Endothelial cell of umbilical vein (primary cell): ENCODE results near the gene PDE6B. TPM values are rescaled to one million over a fixed set of nuclear protein-coding genes. Genes with fewer than 3 reads are reported as not detected.
A peak's percentile ranks its signal among the peaks of the same experiment; 100 is the strongest.

Experiments used
- BruUV-seq: library from RNA; stranded (reverse); fragments of 400-500 nt; replicated peaks from 2 replicates; lab custom pipeline; 2021; lab: Mats Ljungman, UMichigan
- CTCF ChIA-PET: fragments of 300-600, 350-600 bp; sonication (Branson Sonifier 250); formaldehyde crosslinking; loops from one replicate; lab custom pipeline; 2021; ENCODE audit warnings: antibody characterized with exemption, inconsistent platforms; lab: Charles Lee
- POLR2A ChIA-PET: fragments of 300-600, 350-600 bp; sonication (Branson Sonifier 250); formaldehyde crosslinking; loops from one replicate; lab custom pipeline; 2021; ENCODE audit warnings: antibody characterized with exemption, inconsistent platforms; lab: Charles Lee
- DNase-seq: peaks from one replicate; pipeline ENCODE4 v3.0.0-alpha.2; 2011; ENCODE audit warnings: low read depth, low spot score
- FAIRE-seq: peaks from 2 replicates; lab custom pipeline; 2011; peaks lifted over from hg19 to GRCh38; lab: Jason Lieb, UNC
- H2AFZ ChIP-seq: 2 replicates; pipeline ENCODE4 v1.6.0; 2012; ENCODE audit warnings: low read depth, low read length, control low read depth, inconsistent platforms
- H3K27ac ChIP-seq: 2 replicates; pipeline ENCODE4 v1.5.1; 2011; ENCODE audit warnings: low read depth, mild to moderate bottlenecking, control low read depth, low read length, moderate library complexity; ENCODE audit not compliant: insufficient read depth
- H3K27me3 ChIP-seq, 2 experiments: 2 replicates each; pipeline versions ENCODE4 v1.6.0 to v1.6.1; 2011; ENCODE audit warnings: low read length in 2 of 2, mixed read lengths in 1 of 2; ENCODE audit not compliant: control insufficient read depth in 2 of 2, insufficient read depth in 2 of 2
- H3K36me3 ChIP-seq, 2 experiments: 2 replicates in 1 of 2; 3 replicates in 1 of 2; pipeline ENCODE4 v1.5.1; 2011; ENCODE audit warnings: low read length in 2 of 2, mild to moderate bottlenecking in 1 of 2, moderate library complexity in 1 of 2; ENCODE audit not compliant: control insufficient read depth in 2 of 2, insufficient read depth in 2 of 2; ENCODE audit errors: extremely low read depth in 1 of 2
- H3K4me1 ChIP-seq: 3 replicates; pipeline ENCODE4 v1.5.1; 2011; ENCODE audit warnings: mild to moderate bottlenecking, low read length; ENCODE audit not compliant: control insufficient read depth, insufficient read depth; ENCODE audit errors: extremely low read depth
- H3K4me2 ChIP-seq: 2 replicates; pipeline ENCODE4 v1.6.1; 2011; ENCODE audit warnings: low read length, control low read depth, mixed read lengths; ENCODE audit not compliant: insufficient read depth
- H3K4me3 ChIP-seq, 3 experiments: fragments of 200-600 bp in 1 of 3; sonication (generic), shearing (Covaris generic) in 1 of 3; replicated peaks in 1 of 3; 2 replicates each; pipeline ENCODE4 v1.5.1; 2011 to 2016; ENCODE audit warnings: control low read depth in 3 of 3, low read length in 3 of 3, mild to moderate bottlenecking in 2 of 3, inconsistent platforms in 1 of 3, low read depth in 1 of 3, moderate library complexity in 1 of 3; ENCODE audit not compliant: insufficient read depth in 1 of 3
- H3K79me2 ChIP-seq: 2 replicates; pipeline ENCODE4 v1.6.0; 2012; ENCODE audit warnings: low read length, inconsistent platforms; ENCODE audit not compliant: control insufficient read depth, insufficient read depth
- H3K9ac ChIP-seq: replicated peaks from 2 replicates; pipeline ENCODE3; 2011; ENCODE audit warnings: low read length, control low read depth; ENCODE audit not compliant: insufficient read depth; ENCODE audit errors: extremely low read depth
- H3K9me1 ChIP-seq: replicated peaks from 3 replicates; pipeline ENCODE4 v1.6.0; 2011; ENCODE audit warnings: mild to moderate bottlenecking, low read length; ENCODE audit not compliant: control insufficient read depth, insufficient read depth; ENCODE audit errors: extremely low read depth
- H3K9me3 ChIP-seq: replicated peaks from 2 replicates; pipeline ENCODE4 v1.5.1; 2012; ENCODE audit warnings: low read length, inconsistent platforms; ENCODE audit not compliant: control insufficient read depth, insufficient read depth
- H4K20me1 ChIP-seq: replicated peaks from 2 replicates; pipeline ENCODE3; 2011; ENCODE audit warnings: mild to moderate bottlenecking, low read length; ENCODE audit not compliant: control insufficient read depth, insufficient read depth; ENCODE audit errors: extremely low read depth
- EZH2 ChIP-seq: IDR thresholded peaks from 2 replicates; pipeline ENCODE4 v1.6.1; 2012; ENCODE audit warnings: borderline replicate concordance, low read depth, mild to moderate bottlenecking, moderate library complexity, low read length, inconsistent platforms; ENCODE audit not compliant: severe bottlenecking
- FOS ChIP-seq: IDR thresholded peaks from 2 replicates; pipeline ENCODE4 v1.6.1; 2011; ENCODE audit warnings: mild to moderate bottlenecking, low read length, moderate library complexity, borderline replicate concordance; ENCODE audit not compliant: insufficient read depth
- GATA2 ChIP-seq: IDR thresholded peaks from 2 replicates; pipeline ENCODE4 v1.7.0; 2011; ENCODE audit warnings: low read depth, mild to moderate bottlenecking, moderate library complexity, mixed read lengths, low read length; ENCODE audit not compliant: insufficient read length, insufficient read depth
- JUN ChIP-seq: IDR thresholded peaks from 2 replicates; pipeline ENCODE4 v1.6.1; 2011; ENCODE audit warnings: borderline replicate concordance, low read depth; ENCODE audit not compliant: insufficient read length, insufficient read depth
- MYC ChIP-seq: IDR thresholded peaks from one replicate; pipeline ENCODE4 v1.6.1; 2011; ENCODE audit warnings: mild to moderate bottlenecking, low read depth, low read length
- POLR2A ChIP-seq: IDR thresholded peaks from 2 replicates; pipeline ENCODE4 v1.6.1; 2012; ENCODE audit warnings: low read depth, mild to moderate bottlenecking, control low read depth, low read length
- POLR2AphosphoS5 ChIP-seq: IDR thresholded peaks from 2 replicates; pipeline ENCODE4 v1.6.1; 2012; ENCODE audit warnings: low read depth, mild to moderate bottlenecking, control low read depth, low read length, moderate library complexity; ENCODE audit not compliant: insufficient read depth
- dilution Hi-C: fragments of 300-500 bp; cut with MboI; formaldehyde crosslinking; loops from one replicate; pipeline ENCODE4 v1.15.0; 2019; ENCODE audit warnings: low sequenced_read_pairs; ENCODE audit not compliant: extremely low pct_ligation_motif_present
- intact Hi-C: fragments of 100-400 bp; cut with micrococcal nuclease; formaldehyde crosslinking; loops from one replicate; pipeline ENCODE4 v1.10.0; 2022
- polyA plus RNA-seq, 4 experiments: library from polyadenylated mRNA; depleted of rRNA in 3 of 4; stranded (reverse) in 3 of 4; unstranded in 1 of 4; fragments of >200 nt; gene quantifications; 2 replicates each; pipeline versions ENCODE4 v1.2.1 to v1.2.3, GENCODE V29; 2011 to 2012; ENCODE audit warnings: missing spikeins in 1 of 4
- total RNA-seq: library from RNA; stranded (reverse); gene quantifications from 2 replicates; pipeline ENCODE4 v1.2.3, GENCODE V29; 2021
- TF ChIP-seq, protein P1 (sequence below), 2 donors: IDR thresholded peaks; 1 replicate in 1 of 2; 2 replicates in 1 of 2; pipeline ENCODE4 v1.5.1; 2011; ENCODE audit warnings: low read length in 2 of 2, mild to moderate bottlenecking in 2 of 2, moderate library complexity in 2 of 2, control low read depth in 1 of 2, inconsistent platforms in 1 of 2, low read depth in 1 of 2; ENCODE audit not compliant: insufficient read depth in 1 of 2; ENCODE audit errors: extremely low read depth in 1 of 2
- TF ChIP-seq, protein P2 (sequence below): IDR thresholded peaks from 2 replicates; pipeline ENCODE4 v1.6.1; 2011; ENCODE audit not compliant: insufficient read depth, insufficient read length

PDE6B gene
- total and polyA plus RNA-seq, 2 donors (not counting 3 experiments of a cell fraction or from before 2014, with no cell fraction given), result 0.77 to 1.8 TPM

DNA sequence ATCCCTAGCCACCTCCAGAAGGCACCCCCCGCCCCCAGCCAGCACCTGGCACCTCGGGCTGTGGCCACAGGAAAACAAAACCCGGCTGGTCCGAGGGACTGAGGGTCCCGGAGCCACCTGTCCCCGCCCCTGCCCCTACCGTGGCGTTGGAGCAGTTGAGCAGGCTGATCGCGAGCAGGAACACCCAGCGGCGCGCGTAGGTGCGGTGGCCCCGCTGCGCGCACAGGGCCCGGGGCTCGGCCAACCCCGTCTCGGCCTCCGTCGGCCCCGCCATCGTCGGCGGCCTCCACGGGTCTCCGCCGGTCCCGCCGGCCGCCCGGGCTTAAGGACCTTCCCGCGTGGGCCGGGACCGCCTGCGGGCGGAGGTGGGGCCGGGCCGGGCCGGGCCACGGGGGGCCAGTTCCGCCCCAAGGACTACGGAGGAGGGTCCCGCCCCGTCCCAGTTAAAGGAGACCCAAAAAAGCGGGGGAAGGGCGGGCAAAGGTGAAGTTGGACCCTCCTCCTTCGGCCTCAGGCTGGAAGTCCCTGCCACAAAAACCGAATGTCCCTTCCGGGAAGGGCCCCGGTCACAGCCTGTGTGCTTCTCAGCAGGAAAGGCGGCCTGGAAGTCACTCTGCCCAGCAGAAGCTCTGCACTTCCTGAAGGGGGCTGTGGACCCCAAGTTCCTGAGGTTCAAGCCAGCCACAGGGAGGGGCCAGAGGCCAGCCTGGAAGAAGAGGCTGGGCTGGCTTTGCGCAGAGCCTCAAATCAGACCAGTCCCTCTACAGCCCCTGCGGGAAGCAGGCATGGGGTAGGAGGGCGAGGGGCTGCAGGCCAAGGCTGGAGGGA lies 63.7 kb downstream of the PDE6B start, which contains the start of gene SLC49A3:
Gene SLC49A3, minus strand, starts transcription at position 298 of the 828 bp plus-strand sequence. Its CDS starts 24 bp downstream, at position 274.
- ChIA-PET CTCF (no interaction called here), POLR2A (no interaction called here)
- Histone ChIP-seq H4K20me1 (no peaks in the 10 kb centered on the region), H3K27me3 (peaks cover 0 to 4% of the 10 kb centered on the region in 2 experiments), H3K27ac (peak within 1 kb of the TSS; percentile 12), H3K4me2 (peak within 1 kb of the TSS; percentile 30), H3K4me1 (peaks cover 14% of the 10 kb centered on the region), H3K9me1 (no peaks in the 10 kb centered on the region), H3K4me3 (peak within 1 kb of the TSS in 2 of 3 experiments; percentile 0 to 35), H3K36me3 (no peaks in the 10 kb centered on the region), H3K79me2 (no peaks in the 10 kb centered on the region), H2AFZ (peak within 1 kb of the TSS; percentile 95), H3K9me3 (no peaks in the 10 kb centered on the region), H3K9ac (no peak within 1 kb of the TSS)
- TF ChIP-seq MYC, result no peak
- TF ChIP-seq GATA2, result no peak
- peak; percentile 19 for TF ChIP-seq POLR2A
- TF ChIP-seq POLR2AphosphoS5, result no peak
- TF ChIP-seq JUN, result no peak
- TF ChIP-seq FOS, result no peak
- DNase-seq, result no peak
- dilution Hi-C loops (no loop called here), intact Hi-C loops (no loop called here)
- FAIRE-seq, result peak; percentile 15
- BruUV-seq, result no TSS peak

DNA sequence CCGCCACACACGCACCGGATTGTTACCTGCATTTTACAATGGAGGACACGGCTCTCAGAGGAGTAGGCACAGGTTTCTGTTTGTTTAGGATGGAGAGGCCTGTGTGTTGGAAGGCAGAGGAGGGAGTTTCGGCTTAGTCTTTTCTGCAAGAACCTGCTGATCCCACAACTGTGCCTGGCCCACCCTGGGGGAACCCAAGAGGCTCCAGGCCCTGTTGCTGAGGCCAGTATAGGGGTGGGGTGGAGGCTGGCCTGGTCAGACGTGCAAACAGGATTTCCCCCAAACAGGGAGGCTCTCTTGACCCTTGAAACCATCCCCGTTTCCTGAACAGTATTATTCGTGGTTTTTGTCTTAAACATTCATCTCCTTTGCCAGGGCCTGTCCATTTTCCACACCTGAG lies 64.3 kb downstream of the PDE6B start:
- no peak overlapping the region for H3K27ac ChIP-seq
- dilution Hi-C loops (no loop called here), intact Hi-C loops (no loop called here)
- BruUV-seq, result no TSS peak
- no peaks in the 10 kb centered on the region for H3K9me1 ChIP-seq
- no peak for FAIRE-seq
- no peaks in the 10 kb centered on the region for H3K9me3 ChIP-seq
- H3K4me2 ChIP-seq, result no peak overlapping the region
- CTCF ChIA-PET, result no interaction called here
- no peak for DNase-seq
- H3K4me3 ChIP-seq, result no peak overlapping the region
- TF ChIP-seq POLR2AphosphoS5 (no peak), EZH2 (no peak), MYC (no peak), JUN (no peak), GATA2 (no peak), POLR2A (no peak), FOS (no peak)
- TF ChIP-seq, protein P1, sequence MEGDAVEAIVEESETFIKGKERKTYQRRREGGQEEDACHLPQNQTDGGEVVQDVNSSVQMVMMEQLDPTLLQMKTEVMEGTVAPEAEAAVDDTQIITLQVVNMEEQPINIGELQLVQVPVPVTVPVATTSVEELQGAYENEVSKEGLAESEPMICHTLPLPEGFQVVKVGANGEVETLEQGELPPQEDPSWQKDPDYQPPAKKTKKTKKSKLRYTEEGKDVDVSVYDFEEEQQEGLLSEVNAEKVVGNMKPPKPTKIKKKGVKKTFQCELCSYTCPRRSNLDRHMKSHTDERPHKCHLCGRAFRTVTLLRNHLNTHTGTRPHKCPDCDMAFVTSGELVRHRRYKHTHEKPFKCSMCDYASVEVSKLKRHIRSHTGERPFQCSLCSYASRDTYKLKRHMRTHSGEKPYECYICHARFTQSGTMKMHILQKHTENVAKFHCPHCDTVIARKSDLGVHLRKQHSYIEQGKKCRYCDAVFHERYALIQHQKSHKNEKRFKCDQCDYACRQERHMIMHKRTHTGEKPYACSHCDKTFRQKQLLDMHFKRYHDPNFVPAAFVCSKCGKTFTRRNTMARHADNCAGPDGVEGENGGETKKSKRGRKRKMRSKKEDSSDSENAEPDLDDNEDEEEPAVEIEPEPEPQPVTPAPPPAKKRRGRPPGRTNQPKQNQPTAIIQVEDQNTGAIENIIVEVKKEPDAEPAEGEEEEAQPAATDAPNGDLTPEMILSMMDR (IDR thresholded peaks at IDR 0.05; ENCODE audit: extremely low read depth in 1 of 2, insufficient read depth in 1 of 2, low read depth in 1 of 2, low read length in 2 of 2), result no peak
- TF ChIP-seq, protein P2, sequence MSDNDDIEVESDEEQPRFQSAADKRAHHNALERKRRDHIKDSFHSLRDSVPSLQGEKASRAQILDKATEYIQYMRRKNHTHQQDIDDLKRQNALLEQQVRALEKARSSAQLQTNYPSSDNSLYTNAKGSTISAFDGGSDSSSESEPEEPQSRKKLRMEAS, result no peak
- peaks cover 14% of the 10 kb centered on the region for H3K4me1 ChIP-seq
- no peaks in the 10 kb centered on the region for H4K20me1 ChIP-seq
- POLR2A ChIA-PET, result no interaction called here
- H3K36me3 ChIP-seq, result no peaks in the 10 kb centered on the region
- H2AFZ ChIP-seq, result peak overlapping the region; percentile 95
- no peaks in the 10 kb centered on the region for H3K79me2 ChIP-seq
- no peak overlapping the region for H3K9ac ChIP-seq
- H3K27me3 ChIP-seq, result peaks cover 0 to 4% of the 10 kb centered on the region in 2 experiments
